ENCODE data around the gene KASH5. TPM values are rescaled to one million over a fixed set of nuclear protein-coding genes. Genes with fewer than 3 reads are reported as not detected.

The KASH5 gene
- total and polyA plus RNA-seq, 4 donors: not detected

DNA sequence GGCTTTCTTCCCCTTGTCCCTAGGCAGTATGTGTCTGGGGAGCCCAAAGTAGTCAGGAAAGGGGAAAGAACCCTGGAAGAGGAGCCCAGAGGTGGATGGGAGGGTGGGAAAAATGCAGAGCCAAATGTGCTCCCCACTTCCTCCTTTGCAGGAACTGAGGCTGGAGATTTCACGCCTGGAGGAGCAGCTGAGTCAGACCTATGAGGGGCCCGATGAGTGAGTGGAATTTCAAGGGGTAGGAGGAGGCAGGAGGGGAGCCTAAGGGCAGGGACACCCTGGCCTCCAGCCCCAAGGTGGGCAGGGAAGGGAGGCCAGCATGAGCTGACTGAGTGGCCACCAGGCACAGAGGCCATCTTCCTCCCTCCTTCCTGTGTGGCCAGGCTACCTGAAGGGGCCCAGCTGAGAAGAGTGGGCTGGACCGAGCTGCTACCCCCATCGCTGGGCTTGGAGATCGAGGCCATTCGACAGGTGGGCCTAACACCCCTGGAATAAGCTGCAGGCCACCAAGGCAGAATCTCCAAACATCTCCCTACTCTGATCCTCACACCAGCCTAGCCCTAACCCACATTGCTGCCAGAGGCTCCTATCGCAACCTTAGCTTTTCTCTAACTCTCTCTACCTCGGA lies 20.9 kb downstream of the KASH5 start:
- no peak for DNase-seq (ENCODE audit: low spot score)
- Histone ChIP-seq H3K27ac (ENCODE audit: low read depth in 1 of 2, low read length in 2 of 2) (no peak overlapping the region), H3K9ac (ENCODE audit: low read depth in 1 of 2, low read length in 2 of 2) (no peak overlapping the region), H3K4me1 (ENCODE audit: control insufficient read depth in 4 of 4, insufficient read depth in 4 of 4, low read length in 3 of 4) (no peaks in the 10 kb centered on the region), H3K9me3 (ENCODE audit: control insufficient read depth in 4 of 4, low read length in 3 of 4) (no peaks in the 10 kb centered on the region), H3K27me3 (ENCODE audit: control insufficient read depth in 4 of 4, insufficient read depth in 4 of 4, low read length in 3 of 4) (peaks cover 0 to 2% (median 0%) of the 10 kb centered on the region in 4 donors), H3K4me3 (ENCODE audit: low read depth in 1 of 3, low read length in 3 of 3) (no peak overlapping the region), H3K36me3 (ENCODE audit: control insufficient read depth in 4 of 4, insufficient read depth in 3 of 4, low read depth in 1 of 4, low read length in 3 of 4) (no peaks in the 10 kb centered on the region)
- 77% methylated on average over 8 of the region's 8 CpGs for WGBS
- TF ChIP-seq, protein P1, sequence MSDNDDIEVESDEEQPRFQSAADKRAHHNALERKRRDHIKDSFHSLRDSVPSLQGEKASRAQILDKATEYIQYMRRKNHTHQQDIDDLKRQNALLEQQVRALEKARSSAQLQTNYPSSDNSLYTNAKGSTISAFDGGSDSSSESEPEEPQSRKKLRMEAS (IDR thresholded peaks at IDR 0.05): no peak
- no peak for TF ChIP-seq GABPA (IDR thresholded peaks at IDR 0.05 in 1 of 2, conservative IDR thresholded peaks at IDR 0.05 in 1 of 2)
- TF ChIP-seq, protein P2, sequence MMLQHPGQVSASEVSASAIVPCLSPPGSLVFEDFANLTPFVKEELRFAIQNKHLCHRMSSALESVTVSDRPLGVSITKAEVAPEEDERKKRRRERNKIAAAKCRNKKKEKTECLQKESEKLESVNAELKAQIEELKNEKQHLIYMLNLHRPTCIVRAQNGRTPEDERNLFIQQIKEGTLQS (IDR thresholded peaks at IDR 0.05): no peak
- no peak for TF ChIP-seq EGR1 (IDR thresholded peaks at IDR 0.05; ENCODE audit: low read depth in 2 of 2)
- no peak for TF ChIP-seq HNF4A (conservative IDR thresholded peaks at IDR 0.05)
- no peak for TF ChIP-seq FOXA2 (IDR thresholded peaks at IDR 0.05)
- no peak for TF ChIP-seq JUND (IDR thresholded peaks at IDR 0.05)
- no peak for TF ChIP-seq SP1 (IDR thresholded peaks at IDR 0.05)
- TF ChIP-seq, protein P3, sequence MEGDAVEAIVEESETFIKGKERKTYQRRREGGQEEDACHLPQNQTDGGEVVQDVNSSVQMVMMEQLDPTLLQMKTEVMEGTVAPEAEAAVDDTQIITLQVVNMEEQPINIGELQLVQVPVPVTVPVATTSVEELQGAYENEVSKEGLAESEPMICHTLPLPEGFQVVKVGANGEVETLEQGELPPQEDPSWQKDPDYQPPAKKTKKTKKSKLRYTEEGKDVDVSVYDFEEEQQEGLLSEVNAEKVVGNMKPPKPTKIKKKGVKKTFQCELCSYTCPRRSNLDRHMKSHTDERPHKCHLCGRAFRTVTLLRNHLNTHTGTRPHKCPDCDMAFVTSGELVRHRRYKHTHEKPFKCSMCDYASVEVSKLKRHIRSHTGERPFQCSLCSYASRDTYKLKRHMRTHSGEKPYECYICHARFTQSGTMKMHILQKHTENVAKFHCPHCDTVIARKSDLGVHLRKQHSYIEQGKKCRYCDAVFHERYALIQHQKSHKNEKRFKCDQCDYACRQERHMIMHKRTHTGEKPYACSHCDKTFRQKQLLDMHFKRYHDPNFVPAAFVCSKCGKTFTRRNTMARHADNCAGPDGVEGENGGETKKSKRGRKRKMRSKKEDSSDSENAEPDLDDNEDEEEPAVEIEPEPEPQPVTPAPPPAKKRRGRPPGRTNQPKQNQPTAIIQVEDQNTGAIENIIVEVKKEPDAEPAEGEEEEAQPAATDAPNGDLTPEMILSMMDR (IDR thresholded peaks at IDR 0.05; ENCODE audit: low read depth, low read length, missing input control): no peak
- TF ChIP-seq RAD21 (IDR thresholded peaks at IDR 0.05): no peak
- TF ChIP-seq RXRA (IDR thresholded peaks at IDR 0.05): no peak
- no peak for TF ChIP-seq NR2F2 (IDR thresholded peaks at IDR 0.05)
- TF ChIP-seq, protein P4, sequence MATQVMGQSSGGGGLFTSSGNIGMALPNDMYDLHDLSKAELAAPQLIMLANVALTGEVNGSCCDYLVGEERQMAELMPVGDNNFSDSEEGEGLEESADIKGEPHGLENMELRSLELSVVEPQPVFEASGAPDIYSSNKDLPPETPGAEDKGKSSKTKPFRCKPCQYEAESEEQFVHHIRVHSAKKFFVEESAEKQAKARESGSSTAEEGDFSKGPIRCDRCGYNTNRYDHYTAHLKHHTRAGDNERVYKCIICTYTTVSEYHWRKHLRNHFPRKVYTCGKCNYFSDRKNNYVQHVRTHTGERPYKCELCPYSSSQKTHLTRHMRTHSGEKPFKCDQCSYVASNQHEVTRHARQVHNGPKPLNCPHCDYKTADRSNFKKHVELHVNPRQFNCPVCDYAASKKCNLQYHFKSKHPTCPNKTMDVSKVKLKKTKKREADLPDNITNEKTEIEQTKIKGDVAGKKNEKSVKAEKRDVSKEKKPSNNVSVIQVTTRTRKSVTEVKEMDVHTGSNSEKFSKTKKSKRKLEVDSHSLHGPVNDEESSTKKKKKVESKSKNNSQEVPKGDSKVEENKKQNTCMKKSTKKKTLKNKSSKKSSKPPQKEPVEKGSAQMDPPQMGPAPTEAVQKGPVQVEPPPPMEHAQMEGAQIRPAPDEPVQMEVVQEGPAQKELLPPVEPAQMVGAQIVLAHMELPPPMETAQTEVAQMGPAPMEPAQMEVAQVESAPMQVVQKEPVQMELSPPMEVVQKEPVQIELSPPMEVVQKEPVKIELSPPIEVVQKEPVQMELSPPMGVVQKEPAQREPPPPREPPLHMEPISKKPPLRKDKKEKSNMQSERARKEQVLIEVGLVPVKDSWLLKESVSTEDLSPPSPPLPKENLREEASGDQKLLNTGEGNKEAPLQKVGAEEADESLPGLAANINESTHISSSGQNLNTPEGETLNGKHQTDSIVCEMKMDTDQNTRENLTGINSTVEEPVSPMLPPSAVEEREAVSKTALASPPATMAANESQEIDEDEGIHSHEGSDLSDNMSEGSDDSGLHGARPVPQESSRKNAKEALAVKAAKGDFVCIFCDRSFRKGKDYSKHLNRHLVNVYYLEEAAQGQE (IDR thresholded peaks at IDR 0.05): no peak
- TF ChIP-seq FOXA1 (IDR thresholded peaks at IDR 0.05): no peak
- TF ChIP-seq, protein P5, sequence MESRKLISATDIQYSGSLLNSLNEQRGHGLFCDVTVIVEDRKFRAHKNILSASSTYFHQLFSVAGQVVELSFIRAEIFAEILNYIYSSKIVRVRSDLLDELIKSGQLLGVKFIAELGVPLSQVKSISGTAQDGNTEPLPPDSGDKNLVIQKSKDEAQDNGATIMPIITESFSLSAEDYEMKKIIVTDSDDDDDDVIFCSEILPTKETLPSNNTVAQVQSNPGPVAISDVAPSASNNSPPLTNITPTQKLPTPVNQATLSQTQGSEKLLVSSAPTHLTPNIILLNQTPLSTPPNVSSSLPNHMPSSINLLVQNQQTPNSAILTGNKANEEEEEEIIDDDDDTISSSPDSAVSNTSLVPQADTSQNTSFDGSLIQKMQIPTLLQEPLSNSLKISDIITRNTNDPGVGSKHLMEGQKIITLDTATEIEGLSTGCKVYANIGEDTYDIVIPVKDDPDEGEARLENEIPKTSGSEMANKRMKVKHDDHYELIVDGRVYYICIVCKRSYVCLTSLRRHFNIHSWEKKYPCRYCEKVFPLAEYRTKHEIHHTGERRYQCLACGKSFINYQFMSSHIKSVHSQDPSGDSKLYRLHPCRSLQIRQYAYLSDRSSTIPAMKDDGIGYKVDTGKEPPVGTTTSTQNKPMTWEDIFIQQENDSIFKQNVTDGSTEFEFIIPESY (IDR thresholded peaks at IDR 0.05): no peak
- TF ChIP-seq TAF1 (conservative IDR thresholded peaks at IDR 0.05): no peak
- TF ChIP-seq HNF4G (IDR thresholded peaks at IDR 0.05): no peak
